Stimulated activated naive B cell treated with anti-CD40 and anti-IgM and Interleukin-4, amounts not matched to agents 10 μg/mL and 1 μg/mL and 100 μg/mL, for 72 hours (primary cell): ENCODE data around the gene NHLRC4.

Experiments
- ATAC-seq, 2 donors: fragments of 150-1000 bp; cut with Tn5 transposase; replicated peaks; 2 replicates each; pipeline ENCODE4 v1.10.0; 2021; ENCODE audit warnings: moderate library complexity in 1 of 2
- DNase-seq: peaks from one replicate; pipeline ENCODE4 v3.0.0; 2021
- H3K27ac Mint-ChIP-seq: one replicate; pipeline ENCODE4 v1.8.0; 2022; ENCODE audit warnings: mild to moderate bottlenecking, mixed read lengths
- H3K27me3 Mint-ChIP-seq, 2 donors: one replicate each; pipeline ENCODE4 v1.8.0; 2022; ENCODE audit warnings: mixed read lengths in 2 of 2
- H3K36me3 Mint-ChIP-seq, 2 donors: one replicate each; pipeline ENCODE4 v1.8.0; 2022; ENCODE audit warnings: mixed read lengths in 2 of 2, mild to moderate bottlenecking in 1 of 2
- H3K4me1 Mint-ChIP-seq, 2 donors: one replicate each; pipeline ENCODE4 v1.8.0; 2022; ENCODE audit warnings: mixed read lengths in 2 of 2, mild to moderate bottlenecking in 1 of 2
- H3K4me3 Mint-ChIP-seq, 2 donors: one replicate each; pipeline ENCODE4 v1.8.0; 2022; ENCODE audit warnings: mild to moderate bottlenecking in 2 of 2, mixed read lengths in 2 of 2, moderate library complexity in 1 of 2
- H3K9me3 Mint-ChIP-seq, 2 donors: one replicate each; pipeline ENCODE4 v1.8.0; 2022; ENCODE audit warnings: mixed read lengths in 2 of 2, mild to moderate bottlenecking in 1 of 2

Gene NHLRC4

DNA sequence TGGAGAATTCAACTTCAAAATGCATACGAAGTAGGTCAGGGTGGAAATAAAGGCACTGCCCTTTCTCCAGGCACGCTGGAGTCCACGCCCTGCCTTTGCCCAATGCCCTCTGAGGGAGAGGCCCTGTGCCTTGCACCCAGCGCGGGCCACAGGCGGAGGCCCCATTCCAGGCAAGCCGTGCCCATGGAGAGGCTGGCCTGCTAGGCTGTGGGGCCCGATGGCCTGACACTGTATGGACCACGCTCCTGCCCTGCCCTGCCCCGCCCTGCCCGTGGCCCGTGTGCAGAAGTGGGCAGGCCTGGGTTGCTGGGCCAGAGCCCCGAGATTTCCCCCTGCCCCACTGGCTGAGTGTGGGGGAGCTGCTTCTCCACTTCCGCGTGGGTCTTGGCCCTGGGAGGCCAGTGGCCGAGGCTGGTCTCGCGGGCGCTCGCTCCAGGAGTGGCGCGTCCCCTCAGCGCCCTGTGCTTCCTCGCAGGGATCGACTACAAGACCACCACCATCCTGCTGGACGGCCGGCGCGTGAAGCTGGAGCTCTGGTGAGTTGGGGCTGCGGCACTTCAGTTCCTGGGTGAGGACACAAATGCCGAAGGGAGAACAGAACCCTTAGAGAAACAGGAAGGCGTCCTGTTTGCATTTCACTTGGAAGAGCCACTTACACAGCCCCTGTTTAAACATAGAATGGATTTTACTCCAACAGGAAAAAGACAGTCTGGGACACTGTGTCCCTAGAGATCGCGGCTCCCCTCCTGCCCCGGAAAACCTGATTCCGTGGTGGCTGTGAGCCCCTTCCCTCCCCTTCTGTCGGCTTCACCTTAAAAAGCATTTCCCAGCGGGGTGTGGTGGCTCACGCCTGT is 50.2 kb downstream of the NHLRC4 start:
- peaks cover 15 to 22% of the 10 kb centered on the region in 2 donors for H3K36me3 Mint-ChIP-seq
- H3K9me3 Mint-ChIP-seq, result peaks cover 0 to 3% of the 10 kb centered on the region in 2 donors
- peaks cover 10 to 17% of the 10 kb centered on the region in 2 donors for H3K4me1 Mint-ChIP-seq
- no peak overlapping the region for H3K27ac Mint-ChIP-seq
- ATAC-seq (no peak), DNase-seq (no peak)
- no peak overlapping the region for H3K4me3 Mint-ChIP-seq
- no peaks in the 10 kb centered on the region for H3K27me3 Mint-ChIP-seq

DNA sequence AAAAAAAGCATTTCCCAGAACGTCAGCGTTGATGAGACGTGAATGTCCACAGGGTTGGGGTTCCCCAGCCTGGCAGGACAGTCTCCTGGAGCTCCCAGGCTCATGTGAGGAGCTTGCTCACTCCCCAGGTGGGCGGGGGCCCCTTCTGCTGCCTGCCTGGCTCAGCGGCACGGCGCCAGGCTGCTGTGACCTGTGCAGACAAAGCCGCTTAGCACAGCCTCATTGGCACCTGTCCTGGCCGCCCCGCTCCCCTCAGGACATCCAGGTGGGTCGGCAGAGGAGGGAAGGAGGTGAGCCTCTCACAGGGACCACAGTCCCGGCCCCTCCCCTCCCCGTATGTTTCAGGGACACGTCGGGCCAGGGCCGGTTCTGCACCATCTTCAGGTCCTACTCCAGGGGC is 51.0 kb downstream of the NHLRC4 start:
- Mint-ChIP-seq H3K36me3 (peaks cover 15 to 22% of the 10 kb centered on the region in 2 donors), H3K4me1 (peaks cover 10 to 17% of the 10 kb centered on the region in 2 donors), H3K27me3 (no peaks in the 10 kb centered on the region), H3K4me3 (no peak overlapping the region), H3K27ac (no peak overlapping the region), H3K9me3 (peaks cover 0 to 3% of the 10 kb centered on the region in 2 donors)
- ATAC-seq (no peak), DNase-seq (no peak)
